GM23248 (cell line): ENCODE data around the gene LHFPL2.

Experiments
- EZH2 ChIP-seq: fragments of 200-600 bp; sonication (generic); IDR thresholded peaks from 2 replicates; pipeline ENCODE4 v1.6.1; 2018; ENCODE audit warnings: antibody characterized with exemption, mild to moderate bottlenecking; ENCODE audit not compliant: insufficient read depth, poor library complexity, severe bottlenecking
- EZH2phosphoT487 ChIP-seq: fragments of 200-600 bp; sonication (generic); IDR thresholded peaks from 2 replicates; pipeline ENCODE4 v1.6.1; 2018; ENCODE audit warnings: antibody characterized with exemption, moderate library complexity, mild to moderate bottlenecking, low read depth; ENCODE audit not compliant: insufficient read depth

DNA sequence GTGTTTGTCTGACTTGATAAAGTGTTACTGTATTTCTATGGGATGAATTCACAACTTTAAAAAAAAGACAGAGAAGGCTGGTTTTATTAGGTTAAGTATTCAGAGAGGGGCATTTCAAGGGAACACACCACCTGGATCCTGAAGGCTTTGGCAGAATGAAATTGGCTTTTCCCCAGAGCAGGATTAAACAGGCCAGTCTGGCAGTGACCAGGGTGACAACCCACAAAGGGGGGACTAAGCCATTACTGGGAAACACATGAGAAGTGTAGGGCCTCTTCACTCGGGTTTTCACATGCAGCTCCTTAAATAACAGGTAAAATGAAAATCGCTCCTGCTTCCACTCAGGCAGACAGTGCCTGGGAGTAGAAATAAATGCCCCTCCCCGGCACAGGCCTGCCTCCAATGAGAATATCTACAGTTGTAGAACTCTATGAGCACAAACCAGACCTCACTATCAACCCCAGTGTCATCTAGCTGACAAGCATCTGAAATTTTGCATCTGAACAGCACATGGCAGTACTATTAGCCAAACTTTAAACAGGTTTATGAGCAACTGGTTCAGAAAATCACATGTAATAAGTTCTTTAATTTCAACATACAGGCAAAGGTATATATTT, 85.8 kb downstream of the LHFPL2 start:
- no peak for TF ChIP-seq EZH2phosphoT487
- TF ChIP-seq EZH2 = no peak
